Non-pigmented ciliary epithelial cell (primary cell): ENCODE measurements around the gene PAX6.

Experiments
- DNase-seq: peaks from one replicate; pipeline ENCODE4 v3.0.0-alpha.2; 2010; ENCODE audit warnings: low read depth

The PAX6 gene

DNA sequence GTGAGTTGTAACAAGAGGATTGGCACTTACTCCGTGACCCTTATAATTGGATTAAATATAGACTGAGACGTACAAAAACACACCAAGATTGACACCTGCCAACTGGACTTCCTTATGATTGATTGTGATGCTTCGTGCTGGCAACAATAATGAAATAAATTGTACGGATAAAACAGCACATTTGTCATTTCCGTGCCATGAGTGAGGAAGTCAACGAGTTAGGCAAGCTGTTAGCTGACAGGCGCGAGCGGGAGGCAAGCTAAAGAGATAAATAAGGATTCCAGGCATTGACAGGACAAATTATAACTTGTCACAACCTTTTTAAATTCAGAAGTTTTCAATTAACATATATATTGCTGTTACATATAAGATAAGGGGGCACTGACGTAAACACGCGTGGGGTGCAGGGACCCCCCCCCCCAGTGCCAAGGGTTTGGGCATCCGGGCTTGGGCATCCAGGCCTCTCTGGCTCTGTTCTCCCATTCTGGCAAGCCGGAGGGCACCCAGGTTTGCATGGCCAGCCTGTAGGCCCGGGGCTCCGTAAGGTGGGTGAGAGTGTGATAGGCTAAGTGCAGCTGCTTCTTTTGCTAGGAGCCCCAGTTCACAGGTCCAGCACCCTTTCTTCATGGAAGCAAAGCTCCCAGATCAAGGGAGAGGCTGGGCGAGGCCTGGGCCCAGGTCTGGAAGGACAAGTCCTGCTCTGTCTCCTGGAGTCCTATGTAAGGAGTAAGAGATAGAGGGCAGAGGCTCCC, 11.2 kb upstream of the PAX6 start:
- DNase-seq, result no peak

GRCh38 chr11:31821766-31822165, 10.6 kb upstream of the PAX6 start:
- DNase-seq, result no peak

DNA sequence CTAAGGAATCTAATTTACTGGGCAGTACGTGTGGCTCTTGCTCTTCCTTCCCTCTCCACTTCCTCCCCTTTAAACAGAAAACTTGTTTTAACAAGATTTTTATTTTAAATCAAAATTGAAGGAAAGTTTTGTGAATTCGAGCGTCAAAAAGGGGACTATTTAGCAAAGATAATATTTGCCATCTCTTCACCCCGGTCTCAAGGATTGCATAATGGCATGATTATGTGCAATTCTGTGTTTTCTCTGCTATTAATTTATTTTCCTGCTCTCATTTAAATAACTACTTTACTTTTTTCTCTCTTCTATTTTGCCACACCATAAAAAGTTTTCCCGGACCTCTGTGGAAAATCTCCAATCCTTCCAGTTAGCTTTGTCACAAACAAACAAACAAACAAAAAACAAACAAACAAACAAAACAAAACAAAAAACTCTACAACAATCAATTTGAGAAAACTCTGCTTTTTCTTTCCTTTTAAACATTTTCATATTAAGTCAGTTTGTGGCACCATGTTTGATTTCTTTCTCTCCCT, 10.2 kb upstream of the PAX6 start:
- no peak for DNase-seq

GRCh38 chr11:31820438-31820818, 9.3 kb upstream of the PAX6 start:
- DNase-seq, result no peak

GRCh38 chr11:31819621-31820437, 8.7 kb upstream of the PAX6 start:
- DNase-seq, result no peak

GRCh38 chr11:31818874-31819331, 7.8 kb upstream of the PAX6 start:
- no peak for DNase-seq

DNA sequence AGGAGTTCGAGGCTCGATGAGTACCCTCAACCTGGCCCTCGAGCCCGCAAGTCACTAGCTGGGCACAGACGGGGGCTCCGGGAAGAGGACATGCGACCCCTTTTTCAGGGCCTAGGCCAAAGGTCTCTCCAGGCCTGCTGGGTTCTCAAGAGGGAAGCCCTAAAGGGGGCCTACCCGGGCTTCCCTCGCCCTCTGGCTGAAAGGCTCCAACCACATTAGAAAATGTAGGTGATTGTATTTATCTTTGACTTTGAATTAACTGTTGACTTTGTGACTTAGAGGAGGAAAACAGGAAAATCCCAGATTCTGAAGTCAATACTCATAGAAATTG, 7.3 kb upstream of the PAX6 start:
- DNase-seq, result no peak

DNA sequence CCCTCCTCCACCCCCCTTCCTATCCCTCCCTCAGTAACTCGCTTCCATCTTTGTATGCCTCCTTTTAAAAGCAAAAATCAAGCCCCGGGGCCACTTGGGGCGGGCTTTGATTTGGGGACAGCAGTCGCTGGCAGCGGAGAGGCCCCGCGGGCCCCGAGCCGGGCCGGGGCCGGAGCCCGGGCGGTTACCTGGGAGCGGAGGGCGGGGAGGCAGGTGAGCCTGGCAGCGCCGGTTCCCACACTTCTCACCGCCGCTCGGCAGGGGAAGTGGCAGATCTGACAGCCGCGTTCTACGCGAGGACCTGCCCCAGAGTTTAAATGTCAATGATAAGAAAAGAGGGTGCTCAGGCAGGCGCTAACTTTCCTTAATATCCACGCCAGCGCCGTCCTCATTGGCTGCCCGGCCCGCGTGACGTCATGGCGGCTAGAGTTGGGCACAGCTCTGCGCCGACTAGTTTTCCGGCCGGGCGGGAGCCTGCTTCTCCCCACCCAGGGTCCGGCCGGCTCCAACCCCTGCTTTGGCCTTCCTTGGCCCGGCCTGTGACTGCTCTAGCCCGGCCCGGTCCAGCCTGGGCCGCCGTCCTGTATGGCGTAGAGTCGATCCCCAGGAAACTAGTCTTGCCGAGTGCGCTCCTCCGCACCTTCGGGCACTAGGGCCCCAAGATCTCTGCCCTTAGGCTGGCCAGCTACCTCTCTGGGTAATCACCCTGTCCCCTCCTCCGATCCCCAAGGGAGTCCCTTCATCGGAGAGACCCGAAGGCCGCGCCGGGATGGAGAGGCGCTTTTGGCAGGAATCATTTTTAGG, 6.7 kb upstream of the PAX6 start:
- no peak for DNase-seq

DNA sequence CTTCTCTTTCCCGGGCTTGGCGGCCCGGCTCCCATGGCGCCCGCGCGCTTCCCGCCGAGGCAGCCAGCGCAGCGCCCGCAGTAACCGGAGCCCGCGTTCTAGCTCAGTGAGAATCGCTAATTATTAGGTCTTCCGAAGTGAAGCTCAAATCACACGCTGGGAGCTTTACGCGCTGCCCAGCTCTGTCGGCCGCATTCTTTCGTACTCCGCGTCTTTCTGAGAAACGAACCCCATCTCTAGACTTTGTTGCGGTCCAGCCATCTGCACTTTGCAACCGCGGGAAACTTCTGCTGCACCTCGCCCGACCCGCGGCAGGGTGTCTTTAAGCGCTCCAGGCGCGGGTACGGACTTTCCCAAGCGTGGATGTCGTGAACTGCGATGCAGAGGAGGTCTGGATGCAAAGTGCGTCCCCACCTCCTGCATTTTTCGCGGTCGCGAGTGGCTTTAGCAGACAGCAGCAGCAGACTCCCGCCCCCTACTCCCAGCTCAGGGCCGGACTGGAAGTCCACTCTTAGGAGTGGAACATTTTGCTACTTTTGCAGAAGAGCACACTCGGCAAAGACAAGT, 6.0 kb upstream of the PAX6 start:
- no peak for DNase-seq

DNA sequence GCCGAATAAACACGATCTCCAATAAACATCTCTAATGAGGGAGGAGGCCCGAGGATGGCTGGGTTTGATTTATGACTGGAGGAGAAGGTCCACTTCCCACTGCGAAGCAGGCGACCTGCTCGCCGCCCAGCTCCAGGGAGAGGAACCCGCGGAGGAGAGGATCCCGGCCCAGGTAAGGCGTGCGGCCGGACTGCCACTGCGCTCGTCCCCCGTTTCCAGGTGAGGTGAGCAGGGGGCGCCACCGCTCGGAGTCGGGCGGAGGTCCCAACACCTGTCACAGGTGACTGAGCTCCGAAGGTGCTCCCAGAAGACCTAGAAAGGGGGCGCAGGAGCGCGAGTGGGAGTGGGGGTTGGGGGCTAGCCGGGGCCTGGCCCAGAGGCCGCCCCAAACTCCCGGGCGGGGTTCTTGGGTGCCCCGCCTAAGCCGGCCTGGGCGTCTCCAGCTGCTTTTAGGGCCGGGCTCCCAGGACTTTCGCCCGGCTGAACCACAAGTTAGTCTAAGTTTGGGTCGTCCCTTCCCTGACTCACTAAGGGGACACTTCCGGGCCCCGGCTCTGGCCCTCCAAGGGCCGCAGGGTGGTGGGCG, 5.4 kb upstream of the PAX6 start:
- DNase-seq, result no peak

DNA sequence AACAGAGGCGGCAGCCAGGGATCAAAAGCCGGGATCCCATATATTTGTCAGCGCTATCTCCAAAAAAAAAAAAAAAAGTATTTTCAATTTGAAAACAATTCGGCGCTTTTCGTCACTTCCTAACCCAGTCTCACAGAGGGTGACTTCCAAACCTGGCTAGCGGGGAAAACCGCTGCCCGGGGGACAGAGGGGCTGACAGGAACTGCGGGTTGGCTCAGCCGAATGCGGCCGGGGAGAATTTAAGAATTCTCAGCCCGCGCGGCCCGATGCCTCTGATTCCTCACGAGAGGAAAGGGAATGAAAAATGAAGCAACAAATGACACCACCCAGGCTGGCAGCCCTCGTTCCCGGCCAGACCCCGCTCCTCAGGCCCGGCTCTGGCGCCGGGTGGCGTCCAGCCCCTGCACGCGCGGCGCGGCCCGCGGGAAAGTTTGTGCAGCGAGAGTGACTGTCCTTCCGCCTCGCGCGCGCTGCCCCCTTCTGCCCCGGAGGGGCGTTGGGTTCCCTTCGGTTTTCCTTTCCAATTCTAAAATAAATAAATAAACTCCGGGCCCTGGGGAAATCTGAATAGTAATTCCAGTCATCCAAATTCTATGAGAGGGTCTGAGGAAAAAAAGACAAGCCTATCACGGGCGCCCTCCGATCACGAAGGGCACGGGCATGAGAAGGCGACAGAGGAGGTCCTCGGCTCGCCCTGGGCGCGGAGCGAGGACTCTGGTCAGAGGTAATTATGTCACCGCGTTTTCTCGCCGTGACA, 4.8 kb upstream of the PAX6 start:
- DNase-seq, result no peak

GRCh38 chr11:31814176-31814868, 3.2 kb upstream of the PAX6 start:
- DNase-seq, result no peak

GRCh38 chr11:31813391-31814175, 2.5 kb upstream of the PAX6 start:
- DNase-seq, result no peak

DNA sequence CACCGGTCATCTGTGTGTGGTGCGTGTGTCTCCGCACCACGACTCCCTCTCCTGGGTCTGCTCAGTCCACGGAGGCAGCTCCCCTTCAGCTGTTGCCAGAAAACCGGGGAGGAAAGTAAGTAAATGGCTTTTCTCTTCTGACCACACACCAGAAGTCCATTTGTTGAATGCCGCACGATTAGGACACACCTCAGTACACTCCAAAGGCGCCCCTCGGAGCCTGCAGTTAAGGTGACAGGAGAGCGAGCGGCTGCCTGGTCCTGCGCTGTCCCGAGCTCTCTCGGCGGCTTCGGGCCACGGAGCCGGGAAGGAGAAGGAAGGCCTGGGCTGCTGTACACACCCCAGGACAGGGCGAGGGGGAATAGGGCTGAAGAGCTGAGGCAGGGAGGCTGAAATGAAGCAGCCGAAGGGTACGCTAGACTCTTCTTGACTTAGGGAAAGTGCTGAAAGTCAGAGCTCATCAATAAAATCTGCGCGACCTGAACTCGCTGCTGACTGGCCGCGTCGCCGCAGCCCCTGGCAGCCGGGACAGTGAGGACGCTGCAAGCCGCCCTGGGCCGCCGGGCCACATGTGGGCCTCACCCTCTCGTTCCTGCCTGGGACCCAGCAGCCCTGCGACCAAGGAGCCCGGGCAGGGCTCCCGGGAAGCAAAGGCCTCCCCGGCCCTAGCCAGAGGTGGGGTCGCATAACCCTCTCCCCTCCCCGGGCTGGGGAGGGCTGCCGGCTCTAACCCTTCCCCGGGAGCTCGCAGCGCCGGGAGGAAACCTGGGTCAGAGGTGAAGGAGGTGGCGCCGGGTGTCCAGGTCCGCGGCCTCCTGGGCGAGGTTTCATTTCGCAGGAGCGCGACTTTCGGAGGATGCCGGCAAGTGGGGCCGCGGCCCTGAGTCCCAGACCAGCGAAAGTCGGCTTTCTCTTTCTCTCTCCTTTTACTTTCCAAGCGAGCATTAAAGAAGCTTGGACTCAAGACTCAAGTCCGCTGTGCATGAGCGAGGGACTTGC, 1.6 kb upstream of the PAX6 start:
- no peak for DNase-seq

DNA sequence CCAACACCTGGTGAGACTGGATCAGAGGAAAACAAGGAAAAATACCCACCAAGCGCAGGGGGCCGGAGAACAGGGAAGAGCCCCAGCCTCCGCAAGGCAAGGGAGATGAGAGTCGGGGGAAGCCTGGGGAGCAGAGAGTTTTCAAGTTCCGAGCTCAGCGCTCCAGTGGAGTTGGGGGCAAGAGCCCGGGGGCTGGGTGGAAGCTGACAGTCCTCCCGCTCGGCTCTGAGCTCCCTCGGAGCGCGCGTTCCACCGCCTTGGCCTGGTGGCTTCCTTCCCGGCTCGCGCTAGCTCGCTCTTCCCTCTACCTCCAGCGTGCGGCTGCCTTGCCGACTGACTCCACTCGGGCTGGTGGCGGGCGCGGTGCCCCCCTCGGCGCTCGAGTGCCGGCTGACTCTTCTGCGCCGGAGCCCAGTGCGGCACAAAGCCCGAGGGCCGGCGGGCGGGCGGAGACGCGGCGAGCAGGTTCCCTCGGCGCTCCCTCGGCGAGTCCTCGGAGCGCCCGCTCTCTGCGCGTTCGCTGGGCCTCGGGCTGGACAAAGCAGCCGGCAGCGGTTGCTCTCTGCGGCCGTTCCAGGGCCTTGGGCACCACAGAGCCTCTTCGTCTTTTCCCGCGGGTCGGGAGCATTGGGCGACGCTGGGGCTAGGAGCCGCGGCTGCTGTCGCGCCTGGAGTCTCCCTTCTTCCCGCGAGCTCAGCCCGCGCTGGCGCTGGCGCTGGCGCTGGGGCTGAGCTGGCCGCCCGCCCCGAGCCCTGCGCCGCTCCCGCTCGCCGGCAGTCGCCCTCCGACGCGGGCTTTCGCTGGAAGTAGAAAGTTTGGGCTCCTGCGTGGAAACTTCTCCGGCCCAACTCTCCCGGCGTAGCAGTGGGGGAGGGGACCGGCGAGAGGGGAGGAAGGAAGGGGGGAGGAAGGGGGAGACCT, 1.0 kb downstream of the PAX6 start:
- no peak for DNase-seq

DNA sequence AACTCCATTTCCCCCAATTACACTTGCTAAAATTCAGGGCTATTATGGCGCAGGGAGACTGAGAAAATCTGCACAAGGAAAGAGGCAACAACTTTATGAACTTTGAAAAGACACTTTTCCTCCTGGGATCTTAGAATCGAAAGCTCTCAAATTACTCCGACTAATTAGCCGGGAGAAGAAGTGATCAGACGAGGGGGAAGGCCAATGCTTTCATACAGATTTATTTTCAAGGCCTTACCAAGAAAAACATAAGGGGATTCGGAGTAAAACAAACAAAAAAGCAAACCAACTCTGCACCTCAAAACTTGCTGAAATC, 1.6 kb downstream of the PAX6 start:
- no peak for DNase-seq
